Erythroblast (primary cell): Measurements from ENCODE around the gene THSD4.

Experiments used
- GATA1 ChIP-seq: IDR thresholded peaks from 2 replicates; pipeline ENCODE4 v1.6.1; 2011; ENCODE audit warnings: low read depth, mild to moderate bottlenecking, control low read depth, low read length, moderate library complexity
- POLR2A ChIP-seq: IDR thresholded peaks from 2 replicates; pipeline ENCODE4 v1.6.1; 2011; ENCODE audit warnings: mild to moderate bottlenecking, low read length

DNA sequence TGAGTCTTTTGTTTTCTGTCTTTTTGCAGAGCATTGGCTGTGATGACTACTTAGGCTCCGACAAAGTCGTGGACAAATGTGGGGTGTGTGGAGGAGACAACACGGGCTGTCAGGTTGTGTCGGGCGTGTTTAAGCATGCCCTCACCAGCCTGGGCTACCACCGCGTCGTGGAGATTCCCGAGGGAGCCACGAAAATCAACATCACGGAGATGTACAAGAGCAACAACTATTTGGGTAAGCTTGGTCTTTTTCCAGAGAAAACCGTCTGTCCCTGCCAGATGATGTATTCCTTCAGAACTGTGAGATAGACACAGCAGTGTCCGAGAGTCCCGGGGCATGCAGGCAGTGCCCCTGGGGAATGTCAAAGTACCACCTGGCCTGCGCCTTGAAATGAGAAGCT is 545.2 kb downstream of the THSD4 start:
- TF ChIP-seq POLR2A (no peak), GATA1 (no peak)
